Mucosa of rectum (tissue), 2 donors: ENCODE data around the gene NEDD8.

Source experiments
- H3K27ac ChIP-seq, 2 donors: one replicate each; pipeline ENCODE4 v1.7.0; 2013; ENCODE audit warnings: inconsistent platforms in 2 of 2, low read depth in 2 of 2, low read length in 2 of 2
- H3K27me3 ChIP-seq, 2 donors: one replicate each; pipeline ENCODE4 v1.7.0; 2013; ENCODE audit warnings: low read length in 2 of 2; ENCODE audit not compliant: control insufficient read depth in 2 of 2, insufficient read depth in 2 of 2
- H3K36me3 ChIP-seq, 2 donors: one replicate each; pipeline ENCODE4 v1.7.0; 2013; ENCODE audit warnings: low read length in 2 of 2; ENCODE audit not compliant: control insufficient read depth in 2 of 2, insufficient read depth in 2 of 2
- H3K4me1 ChIP-seq, 2 donors: one replicate each; pipeline ENCODE4 v1.7.0; 2013; ENCODE audit warnings: low read length in 2 of 2, mild to moderate bottlenecking in 1 of 2; ENCODE audit not compliant: control insufficient read depth in 2 of 2, insufficient read depth in 2 of 2
- H3K4me3 ChIP-seq, 2 donors: one replicate each; pipeline ENCODE4 v1.7.0; 2013; ENCODE audit warnings: low read length in 2 of 2
- H3K9ac ChIP-seq, 2 donors: one replicate each; pipeline ENCODE4 v1.7.0; 2013; ENCODE audit warnings: low read length in 2 of 2, low read depth in 1 of 2, mild to moderate bottlenecking in 1 of 2
- H3K9me3 ChIP-seq, 2 donors: one replicate each; pipeline ENCODE4 v1.7.0; 2013; ENCODE audit warnings: low read length in 2 of 2; ENCODE audit not compliant: control insufficient read depth in 2 of 2
- donor health status: healthy.
- donor health status: Normal muscosa, but diverticular disease.

NEDD8 gene

GRCh38 chr14:24258119-24258518 is 26.0 kb upstream of the NEDD8 start:
- H3K4me1 ChIP-seq = no peaks in the 10 kb centered on the region
- H3K4me3 ChIP-seq = no peak overlapping the region
- no peaks in the 10 kb centered on the region for H3K27me3 ChIP-seq
- H3K9ac ChIP-seq = no peak overlapping the region
- H3K36me3 ChIP-seq = peaks cover 0 to 5% of the 10 kb centered on the region in 2 donors
- H3K27ac ChIP-seq = no peak overlapping the region
- no peaks in the 10 kb centered on the region for H3K9me3 ChIP-seq

GRCh38 chr14:24256960-24257359 is 24.8 kb upstream of the NEDD8 start:
- Histone ChIP-seq H3K27me3 (no peaks in the 10 kb centered on the region), H3K9ac (no peak overlapping the region), H3K4me3 (no peak overlapping the region), H3K27ac (no peak overlapping the region), H3K36me3 (peaks cover 0 to 5% of the 10 kb centered on the region in 2 donors), H3K9me3 (no peaks in the 10 kb centered on the region), H3K4me1 (no peaks in the 10 kb centered on the region)

- Histone ChIP-seq H3K9me3 (no peaks in the 10 kb centered on the region), H3K4me1 (no peaks in the 10 kb centered on the region), H3K4me3 (no peak overlapping the region), H3K27ac (no peak overlapping the region), H3K27me3 (no peaks in the 10 kb centered on the region), H3K9ac (no peak overlapping the region), H3K36me3 (peaks cover 0 to 5% of the 10 kb centered on the region in 2 donors)
Observed at GRCh38 chr14:24255931-24256711, 24.0 kb upstream of the NEDD8 start.

GRCh38 chr14:24255438-24255837 is 23.3 kb upstream of the NEDD8 start:
- Histone ChIP-seq H3K4me3 (no peak overlapping the region), H3K27me3 (no peaks in the 10 kb centered on the region), H3K9ac (no peak overlapping the region), H3K36me3 (peaks cover 0 to 5% of the 10 kb centered on the region in 2 donors), H3K9me3 (no peaks in the 10 kb centered on the region), H3K27ac (no peak overlapping the region), H3K4me1 (no peaks in the 10 kb centered on the region)

- H3K27me3 ChIP-seq = no peaks in the 10 kb centered on the region
- H3K9ac ChIP-seq = no peak overlapping the region
- no peaks in the 10 kb centered on the region for H3K9me3 ChIP-seq
- peaks cover 0 to 5% of the 10 kb centered on the region in 2 donors for H3K36me3 ChIP-seq
- H3K4me3 ChIP-seq = no peak overlapping the region
- H3K4me1 ChIP-seq = no peaks in the 10 kb centered on the region
- H3K27ac ChIP-seq = no peak overlapping the region
Observed at GRCh38 chr14:24254630-24255392, 22.6 kb upstream of the NEDD8 start.

- no peak overlapping the region for H3K4me3 ChIP-seq
- H3K27me3 ChIP-seq = no peaks in the 10 kb centered on the region
- H3K36me3 ChIP-seq = peaks cover 0 to 5% of the 10 kb centered on the region in 2 donors
- H3K9me3 ChIP-seq = no peaks in the 10 kb centered on the region
- no peaks in the 10 kb centered on the region for H3K4me1 ChIP-seq
- H3K9ac ChIP-seq = no peak overlapping the region
- H3K27ac ChIP-seq = no peak overlapping the region
Observed at GRCh38 chr14:24253936-24254335, 21.8 kb upstream of the NEDD8 start.

GRCh38 chr14:24252289-24253124 is 20.3 kb upstream of the NEDD8 start:
- no peaks in the 10 kb centered on the region for H3K9me3 ChIP-seq
- H3K4me1 ChIP-seq = no peaks in the 10 kb centered on the region
- no peak overlapping the region for H3K4me3 ChIP-seq
- H3K27me3 ChIP-seq = no peaks in the 10 kb centered on the region
- no peak overlapping the region for H3K27ac ChIP-seq
- H3K36me3 ChIP-seq = peaks cover 4 to 5% of the 10 kb centered on the region in 2 donors
- H3K9ac ChIP-seq = no peak overlapping the region

- no peak overlapping the region for H3K27ac ChIP-seq
- H3K9ac ChIP-seq = no peak overlapping the region
- H3K36me3 ChIP-seq = peaks cover 4 to 5% of the 10 kb centered on the region in 2 donors
Observed at GRCh38 chr14:24251880-24252288, 19.7 kb upstream of the NEDD8 start.

GRCh38 chr14:24250354-24250753 is 18.2 kb upstream of the NEDD8 start:
- H3K27ac ChIP-seq = no peak overlapping the region
- H3K27me3 ChIP-seq = no peaks in the 10 kb centered on the region
- H3K9ac ChIP-seq = no peak overlapping the region
- H3K4me3 ChIP-seq = no peak overlapping the region
- peaks cover 4 to 5% of the 10 kb centered on the region in 2 donors for H3K36me3 ChIP-seq
- peaks cover 0 to 3% of the 10 kb centered on the region in 2 donors for H3K4me1 ChIP-seq
- no peaks in the 10 kb centered on the region for H3K9me3 ChIP-seq

More at GRCh38 chr14:24251880-24252288, 19.7 kb upstream of the NEDD8 start:
- H3K27me3 ChIP-seq = no peaks in the 10 kb centered on the region
- no peaks in the 10 kb centered on the region for H3K9me3 ChIP-seq
- no peaks in the 10 kb centered on the region for H3K4me1 ChIP-seq
- H3K4me3 ChIP-seq = no peak overlapping the region
